CD14-positive monocyte (primary cell): Measurements from ENCODE around the gene MAP2K7. TPM values are rescaled to one million over a fixed set of nuclear protein-coding genes. Genes with fewer than 3 reads are reported as not detected.
A peak's percentile ranks its signal among the peaks of the same experiment; 100 is the strongest.

Experiments used
- DNase-seq, 3 donors: peaks; one replicate each; pipeline ENCODE4 v3.0.0-alpha.2; 2011 to 2022
- H2AFZ ChIP-seq: 2 replicates; pipeline ENCODE4 v1.6.0; 2012; ENCODE audit warnings: mild to moderate bottlenecking, low read depth, low read length, inconsistent platforms; ENCODE audit not compliant: insufficient read depth, poor library complexity, severe bottlenecking
- H3K27ac ChIP-seq, 2 donors: 1 replicate in 1 of 2; 2 replicates in 1 of 2; pipeline ENCODE4 v1.5.1; 2012 to 2013; ENCODE audit warnings: low read length in 2 of 2, control low read depth in 1 of 2, inconsistent platforms in 1 of 2, low read depth in 1 of 2, mild to moderate bottlenecking in 1 of 2
- H3K27me3 ChIP-seq, 2 donors: one replicate each; pipeline versions ENCODE4 v1.6.0 to v1.6.1; 2011 to 2013; ENCODE audit warnings: low read length in 2 of 2; ENCODE audit not compliant: control insufficient read depth in 2 of 2, insufficient read depth in 2 of 2
- H3K36me3 ChIP-seq, 2 donors: replicated peaks in 1 of 2; 1 replicate in 1 of 2; 2 replicates in 1 of 2; pipeline versions ENCODE4 v1.5.1 to v1.6.1; 2012 to 2013; ENCODE audit warnings: low read length in 2 of 2, control low read depth in 1 of 2, inconsistent platforms in 1 of 2, mild to moderate bottlenecking in 1 of 2; ENCODE audit not compliant: insufficient read depth in 2 of 2, control insufficient read depth in 1 of 2
- H3K4me1 ChIP-seq, 2 donors: 1 replicate in 1 of 2; 2 replicates in 1 of 2; pipeline versions ENCODE4 v1.5.1 to v1.6.1; 2012 to 2013; ENCODE audit warnings: low read length in 2 of 2, control low read depth in 1 of 2, inconsistent platforms in 1 of 2, mild to moderate bottlenecking in 1 of 2, moderate library complexity in 1 of 2; ENCODE audit not compliant: insufficient read depth in 2 of 2, control insufficient read depth in 1 of 2
- H3K4me2 ChIP-seq: replicated peaks from 2 replicates; pipeline ENCODE3; 2012; ENCODE audit warnings: low read length, moderate library complexity, mild to moderate bottlenecking; ENCODE audit not compliant: poor library complexity, severe bottlenecking; ENCODE audit errors: extremely low read depth
- H3K4me3 ChIP-seq, 3 experiments: fragments of 200-600 bp in 1 of 3; sonication (generic) in 1 of 3; replicated peaks in 1 of 3; 1 replicate in 2 of 3; 2 replicates in 1 of 3; pipeline ENCODE4 v1.5.1; 2011 to 2013; ENCODE audit warnings: low read length in 3 of 3, mild to moderate bottlenecking in 3 of 3, control low read depth in 2 of 3, low read depth in 2 of 3, inconsistent platforms in 1 of 3, moderate library complexity in 1 of 3
- H3K79me2 ChIP-seq: 2 replicates; pipeline ENCODE4 v1.6.0; 2012; ENCODE audit warnings: mild to moderate bottlenecking, control low read depth, inconsistent platforms, low read length, moderate library complexity; ENCODE audit not compliant: insufficient read depth
- H3K9ac ChIP-seq: 2 replicates; pipeline ENCODE4 v1.6.0; 2017; ENCODE audit warnings: low read length, mild to moderate bottlenecking; ENCODE audit not compliant: insufficient read depth, poor library complexity, severe bottlenecking
- H3K9me3 ChIP-seq, 2 donors: replicated peaks in 1 of 2; 1 replicate in 1 of 2; 2 replicates in 1 of 2; pipeline versions ENCODE4 v1.5.1 to v1.6.1; 2012 to 2013; ENCODE audit warnings: low read length in 2 of 2, control low read depth in 1 of 2; ENCODE audit not compliant: control insufficient read depth in 1 of 2, insufficient read depth in 1 of 2
- H4K20me1 ChIP-seq: 2 replicates; pipeline ENCODE4 v1.6.0; 2012; ENCODE audit warnings: mild to moderate bottlenecking, low read length, control low read depth, moderate library complexity; ENCODE audit not compliant: insufficient read depth
- H3K27ac Mint-ChIP-seq, 7 donors: one replicate each; pipeline ENCODE4 v1.8.0; 2020; ENCODE audit warnings: mild to moderate bottlenecking in 7 of 7, mixed read lengths in 7 of 7, moderate library complexity in 6 of 7, inconsistent platforms in 2 of 7
- H3K27me3 Mint-ChIP-seq, 3 donors: one replicate each; pipeline ENCODE4 v1.8.0; 2021 to 2022; ENCODE audit warnings: low read depth in 3 of 3, mild to moderate bottlenecking in 3 of 3, mixed read lengths in 3 of 3, moderate library complexity in 3 of 3, inconsistent platforms in 1 of 3
- H3K36me3 Mint-ChIP-seq, 2 donors: one replicate each; pipeline ENCODE4 v1.8.0; 2020; ENCODE audit warnings: mixed read lengths in 2 of 2, inconsistent platforms in 1 of 2, mild to moderate bottlenecking in 1 of 2
- H3K4me1 Mint-ChIP-seq: one replicate; pipeline ENCODE4 v1.8.0; 2020; ENCODE audit warnings: mild to moderate bottlenecking, mixed read lengths
- H3K4me3 Mint-ChIP-seq, 2 donors: one replicate each; pipeline ENCODE4 v1.8.0; 2020; ENCODE audit warnings: mild to moderate bottlenecking in 2 of 2, mixed read lengths in 2 of 2, moderate library complexity in 1 of 2
- H3K9me3 Mint-ChIP-seq, 7 donors: one replicate each; pipeline ENCODE4 v1.8.0; 2020 to 2022; ENCODE audit warnings: mixed read lengths in 7 of 7, mild to moderate bottlenecking in 6 of 7, moderate library complexity in 6 of 7, inconsistent platforms in 2 of 7
- CTCF ChIP-seq: fragments of 200-600 bp; IDR thresholded peaks from one replicate; pipeline ENCODE4 v1.8.0; 2022; ENCODE audit warnings: antibody characterized with exemption, mild to moderate bottlenecking
- WGBS: methylation state at CpG from one replicate; pipeline ENCODE4 v1.1.5; 2013; ENCODE audit warnings: missing lambda C conversion rate; ENCODE audit not compliant: insufficient coverage; 5-methylcytosine and 5-hydroxymethylcytosine counted together
- intact Hi-C, 2 donors: fragments of 100-400 bp; cut with micrococcal nuclease; formaldehyde crosslinking; loops; one replicate each; pipeline versions ENCODE4 v1.15.0 to v1.15.1; 2023
- polyA plus RNA-seq, 3 donors: library from polyadenylated mRNA; depleted of rRNA in 1 of 3; unstranded in 2 of 3; stranded (reverse) in 1 of 3; fragments of 300-500 nt in 2 of 3; fragments of >200 nt in 1 of 3; fragmentation: Illumina TruSeq in 2 of 3; gene quantifications; 1 replicate in 2 of 3; 2 replicates in 1 of 3; pipeline ENCODE4 v1.2.3, GENCODE V29; 2012 to 2021

Gene MAP2K7
- polyA plus RNA-seq, 3 donors, result 0.92 to 39.5 (median 1.5) TPM

GRCh38 chr19:7905268-7905667 is 1.6 kb downstream of the MAP2K7 start:
- intact Hi-C loops, result loop anchor here in 1 of 2 donors (2.0 to 10.0 kb wide), 2 partner anchors 14 to 270 kb away; partner anchors contain the start of genes PCP2 and STXBP2
- Histone ChIP-seq H3K4me2 (peak overlapping the region; percentile 90), H3K9me3 (no peaks in the 10 kb centered on the region), H4K20me1 (peaks cover 61% of the 10 kb centered on the region), H3K27ac (peak overlapping the region in 1 of 2 donors; percentile 78), H3K9ac (no peak overlapping the region), H3K36me3 (peaks cover 19 to 28% of the 10 kb centered on the region in 2 donors), H3K4me3 (peak overlapping the region in 1 of 3 experiments; percentile 88), H3K79me2 (peaks cover 39% of the 10 kb centered on the region), H3K4me1 (peaks cover 19 to 26% of the 10 kb centered on the region in 2 donors), H3K27me3 (no peaks in the 10 kb centered on the region), H2AFZ (no peak overlapping the region)
- Mint-ChIP-seq H3K4me3 (peak overlapping the region; percentile 81 to 87), H3K27ac (peak overlapping the region in 6 of 7 donors; percentile 46 to 94 (median 86)), H3K27me3 (peaks cover 0 to 3% (median 3%) of the 10 kb centered on the region in 3 donors), H3K36me3 (peaks cover 15 to 37% of the 10 kb centered on the region in 2 donors), H3K4me1 (peaks cover 24% of the 10 kb centered on the region), H3K9me3 (peaks cover 0 to 3% (median 0%) of the 10 kb centered on the region in 7 donors)
- WGBS, result 98% methylated on average over 5 of the region's 10 CpGs
- no peak for TF ChIP-seq CTCF
- no peak for DNase-seq

- peaks cover 19 to 26% of the 10 kb centered on the region in 2 donors for H3K4me1 ChIP-seq
- no peak overlapping the region for H3K4me3 ChIP-seq
- peaks cover 25 to 34% of the 10 kb centered on the region in 2 donors for H3K36me3 ChIP-seq
- DNase-seq, result no peak
- peaks cover 67% of the 10 kb centered on the region for H4K20me1 ChIP-seq
- no peak for TF ChIP-seq CTCF
- no peak overlapping the region for H3K4me2 ChIP-seq
- H3K27ac Mint-ChIP-seq, result peak overlapping the region in 4 of 7 donors; percentile 17 to 53 (median 30)
- H3K79me2 ChIP-seq, result peaks cover 39% of the 10 kb centered on the region
- peaks cover 0 to 3% (median 0%) of the 10 kb centered on the region in 7 donors for H3K9me3 Mint-ChIP-seq
- 98% methylated on average over 5 of the region's 10 CpGs for WGBS
- intact Hi-C loops, result loop anchor here in 1 of 2 donors (2.0 to 10.0 kb wide), 2 partner anchors 13 to 271 kb away; partner anchors contain the start of genes PCP2 and STXBP2
- H3K9ac ChIP-seq, result no peak overlapping the region
- H2AFZ ChIP-seq, result no peak overlapping the region
- no peaks in the 10 kb centered on the region for H3K27me3 ChIP-seq
- H3K9me3 ChIP-seq, result no peaks in the 10 kb centered on the region
- no peak overlapping the region for H3K4me3 Mint-ChIP-seq
- H3K27me3 Mint-ChIP-seq, result peaks cover 0 to 3% (median 2%) of the 10 kb centered on the region in 3 donors
- peaks cover 24% of the 10 kb centered on the region for H3K4me1 Mint-ChIP-seq
- no peak overlapping the region for H3K27ac ChIP-seq
- peaks cover 21 to 43% of the 10 kb centered on the region in 2 donors for H3K36me3 Mint-ChIP-seq
Measured at GRCh38 chr19:7905859-7906258, 2.2 kb downstream of the MAP2K7 start.
